ENCODE results near the gene PARVA.

- TF ChIP-seq, protein P1, sequence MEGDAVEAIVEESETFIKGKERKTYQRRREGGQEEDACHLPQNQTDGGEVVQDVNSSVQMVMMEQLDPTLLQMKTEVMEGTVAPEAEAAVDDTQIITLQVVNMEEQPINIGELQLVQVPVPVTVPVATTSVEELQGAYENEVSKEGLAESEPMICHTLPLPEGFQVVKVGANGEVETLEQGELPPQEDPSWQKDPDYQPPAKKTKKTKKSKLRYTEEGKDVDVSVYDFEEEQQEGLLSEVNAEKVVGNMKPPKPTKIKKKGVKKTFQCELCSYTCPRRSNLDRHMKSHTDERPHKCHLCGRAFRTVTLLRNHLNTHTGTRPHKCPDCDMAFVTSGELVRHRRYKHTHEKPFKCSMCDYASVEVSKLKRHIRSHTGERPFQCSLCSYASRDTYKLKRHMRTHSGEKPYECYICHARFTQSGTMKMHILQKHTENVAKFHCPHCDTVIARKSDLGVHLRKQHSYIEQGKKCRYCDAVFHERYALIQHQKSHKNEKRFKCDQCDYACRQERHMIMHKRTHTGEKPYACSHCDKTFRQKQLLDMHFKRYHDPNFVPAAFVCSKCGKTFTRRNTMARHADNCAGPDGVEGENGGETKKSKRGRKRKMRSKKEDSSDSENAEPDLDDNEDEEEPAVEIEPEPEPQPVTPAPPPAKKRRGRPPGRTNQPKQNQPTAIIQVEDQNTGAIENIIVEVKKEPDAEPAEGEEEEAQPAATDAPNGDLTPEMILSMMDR (conservative IDR thresholded peaks at IDR 0.05 in 1 of 2, IDR thresholded peaks at IDR 0.05 in 1 of 2; ENCODE audit: low read depth in 1 of 2, low read length in 2 of 2): no peak
- no peak for TF ChIP-seq EZH2 (IDR thresholded peaks at IDR 0.05; ENCODE audit: low read length, missing control alignments)
Observed at GRCh38 chr11:12489246-12489772, 111.9 kb downstream of the PARVA start.
